K562 (cell line): Measurements from ENCODE around the gene SERPINE1. TPM values are rescaled to one million over a fixed set of nuclear protein-coding genes. Genes with fewer than 3 reads are reported as not detected.

Experiments
- ATF6 ChIP-seq: sonication (generic); formaldehyde crosslinking; IDR thresholded peaks from 2 replicates; pipeline ENCODE4 v1.4.0; 2020; ENCODE audit warnings: mild to moderate bottlenecking, missing genetic modification reagents
- CHCHD3 ChIP-seq: fragments of 250-450 bp; sonication (Bioruptor Pico); IDR thresholded peaks from 2 replicates; pipeline ENCODE4 v2.1.2; 2022; ENCODE audit warnings: mild to moderate bottlenecking
- HEY1 ChIP-seq: fragments of 250-450 bp; sonication (Bioruptor Pico); IDR thresholded peaks from 2 replicates; pipeline ENCODE4 v1.5.0; 2020; ENCODE audit warnings: mild to moderate bottlenecking, moderate library complexity, borderline replicate concordance
- NBN ChIP-seq: fragments of 450-650 bp; IDR thresholded peaks from 2 replicates; pipeline ENCODE4 v1.6.1; 2016; ENCODE audit warnings: low read depth, mild to moderate bottlenecking
- TAL1 ChIP-seq: fragments of 450-650 bp; IDR thresholded peaks from 2 replicates; pipeline ENCODE4 v1.6.1; 2016; ENCODE audit warnings: mild to moderate bottlenecking
- ZNF124 ChIP-seq: sonication (generic); formaldehyde crosslinking; IDR thresholded peaks from 2 replicates; pipeline ENCODE4 v1.8.1; 2022; ENCODE audit warnings: missing genetic modification reagents
- ZNF318 ChIP-seq, 2 experiments: fragments of 450-650 bp; IDR thresholded peaks; 2 replicates each; pipeline ENCODE4 v1.6.1; 2016; ENCODE audit warnings: mild to moderate bottlenecking in 2 of 2, borderline replicate concordance in 1 of 2, low read depth in 1 of 2, moderate library complexity in 1 of 2
- polyA plus RNA-seq, 8 experiments: library from polyadenylated mRNA; depleted of rRNA in 4 of 8; stranded (reverse) in 5 of 8; unstranded in 3 of 8; fragments of >200 nt; fragmentation: Nextera tagmentation in 2 of 8; fragmentation: Illumina TruSeq in 1 of 8; extraction: Ambion mirVana in 2 of 8; extraction: Trizol in 1 of 8; gene quantifications; 2 replicates each; pipeline versions ENCODE4 v1.2.1 to v1.2.3, GENCODE V29; 2011 to 2014; ENCODE audit warnings: inconsistent platforms in 1 of 8, missing spikeins in 1 of 8
- total RNA-seq, 7 experiments: library from RNA; depleted of rRNA in 6 of 7; stranded (reverse); fragments of >200 nt in 6 of 7; fragmentation: Illumina TruSeq in 2 of 7; extraction: Trizol in 2 of 7; gene quantifications; 2 replicates each; pipeline versions ENCODE4 v1.2.1 to v1.2.3, GENCODE V29; 2011 to 2021; ENCODE audit warnings: low replicate concordance in 1 of 7
- TF ChIP-seq, protein P1 (sequence below): fragments of 450-650 bp; formaldehyde crosslinking; IDR thresholded peaks from 2 replicates; pipeline ENCODE4 v1.4.0; 2020; ENCODE audit warnings: mild to moderate bottlenecking, moderate library complexity
- TF ChIP-seq, protein P2 (sequence below): sonication (generic); formaldehyde crosslinking; IDR thresholded peaks from 2 replicates; pipeline ENCODE4 v1.9.0; 2022; ENCODE audit warnings: mild to moderate bottlenecking, missing genetic modification reagents
- TF ChIP-seq, protein P3 (sequence below): sonication (generic); formaldehyde crosslinking; IDR thresholded peaks from 2 replicates; pipeline ENCODE4 v1.8.0; 2022; ENCODE audit warnings: missing genetic modification reagents, mild to moderate bottlenecking, borderline replicate concordance

Gene SERPINE1
- total and polyA plus RNA-seq, 9 of the 15 experiments (the other 6 are each of a cell fraction or from before 2014, with no cell fraction given): 0.22 to 4.8 (median 0.91) TPM

DNA sequence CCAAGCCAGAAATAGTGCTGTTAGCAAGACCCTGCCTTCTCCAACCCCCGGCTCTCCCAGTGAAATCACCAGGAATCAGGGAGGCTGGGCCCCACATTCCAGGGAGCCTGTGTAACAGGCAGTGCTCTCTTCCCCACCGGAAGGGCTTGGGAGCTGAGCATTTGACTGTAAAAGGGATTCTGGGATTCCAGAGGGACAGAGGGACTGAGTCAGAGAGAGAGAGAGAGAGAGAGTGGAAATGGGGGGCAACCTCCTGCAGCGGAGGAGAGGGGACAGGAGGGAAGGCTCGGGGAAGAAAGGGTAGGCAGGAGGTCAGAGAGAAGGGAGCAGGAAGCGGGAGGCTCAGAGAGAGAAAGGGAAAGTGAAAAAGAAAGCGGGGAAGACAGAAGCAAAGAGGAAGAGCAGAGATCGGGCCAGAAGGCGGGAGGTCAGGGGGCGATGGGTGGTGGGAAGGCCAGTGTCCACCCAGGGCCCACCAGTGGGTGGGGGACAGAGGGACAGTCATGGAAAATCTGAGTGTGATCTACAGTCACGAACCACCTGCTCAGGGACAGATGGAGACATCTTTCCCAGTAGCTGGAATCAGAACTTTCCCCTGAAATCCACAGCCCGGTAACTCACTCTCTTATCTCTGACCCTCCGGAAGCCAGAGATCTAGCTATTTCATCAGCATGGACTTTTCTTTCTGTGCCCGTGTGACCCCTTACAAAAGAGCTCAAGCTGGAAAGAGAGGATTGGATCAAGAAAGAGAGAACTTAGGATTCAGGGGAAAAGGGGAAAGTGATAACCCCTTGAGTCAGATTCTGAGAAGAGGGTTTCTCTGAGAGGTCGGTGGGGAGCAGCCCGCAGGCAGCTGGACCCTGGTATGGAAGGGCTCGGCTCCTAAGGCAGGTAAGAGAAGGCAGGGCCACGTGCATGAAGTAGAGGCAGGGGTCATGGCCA lies 4.6 kb upstream of the SERPINE1 start (continued):
- TF ChIP-seq ZNF318 (IDR thresholded peaks at IDR 0.05; ENCODE audit: borderline replicate concordance in 1 of 2, low read depth in 1 of 2) (no peak; a peak in 2 of 4 replicates), NBN (no peak), ATF6 (CRISPR knock-in tag) (no peak), CHCHD3 (CRISPR knock-in tag) (no peak), ZNF124 (CRISPR knock-in tag) (no peak), HEY1 (CRISPR knock-in tag) (no peak), TAL1 (no peak; the same call in none of the 2 replicates)
- TF ChIP-seq, protein P1, sequence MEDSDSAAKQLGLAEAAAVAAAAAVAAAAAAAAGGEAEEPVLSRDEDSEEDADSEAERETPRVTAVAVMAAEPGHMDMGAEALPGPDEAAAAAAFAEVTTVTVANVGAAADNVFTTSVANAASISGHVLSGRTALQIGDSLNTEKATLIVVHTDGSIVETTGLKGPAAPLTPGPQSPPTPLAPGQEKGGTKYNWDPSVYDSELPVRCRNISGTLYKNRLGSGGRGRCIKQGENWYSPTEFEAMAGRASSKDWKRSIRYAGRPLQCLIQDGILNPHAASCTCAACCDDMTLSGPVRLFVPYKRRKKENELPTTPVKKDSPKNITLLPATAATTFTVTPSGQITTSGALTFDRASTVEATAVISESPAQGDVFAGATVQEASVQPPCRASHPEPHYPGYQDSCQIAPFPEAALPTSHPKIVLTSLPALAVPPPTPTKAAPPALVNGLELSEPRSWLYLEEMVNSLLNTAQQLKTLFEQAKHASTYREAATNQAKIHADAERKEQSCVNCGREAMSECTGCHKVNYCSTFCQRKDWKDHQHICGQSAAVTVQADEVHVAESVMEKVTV: no peak
- TF ChIP-seq, protein P2, sequence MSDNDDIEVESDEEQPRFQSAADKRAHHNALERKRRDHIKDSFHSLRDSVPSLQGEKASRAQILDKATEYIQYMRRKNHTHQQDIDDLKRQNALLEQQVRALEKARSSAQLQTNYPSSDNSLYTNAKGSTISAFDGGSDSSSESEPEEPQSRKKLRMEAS (CRISPR knock-in tag): no peak
- TF ChIP-seq, protein P3, sequence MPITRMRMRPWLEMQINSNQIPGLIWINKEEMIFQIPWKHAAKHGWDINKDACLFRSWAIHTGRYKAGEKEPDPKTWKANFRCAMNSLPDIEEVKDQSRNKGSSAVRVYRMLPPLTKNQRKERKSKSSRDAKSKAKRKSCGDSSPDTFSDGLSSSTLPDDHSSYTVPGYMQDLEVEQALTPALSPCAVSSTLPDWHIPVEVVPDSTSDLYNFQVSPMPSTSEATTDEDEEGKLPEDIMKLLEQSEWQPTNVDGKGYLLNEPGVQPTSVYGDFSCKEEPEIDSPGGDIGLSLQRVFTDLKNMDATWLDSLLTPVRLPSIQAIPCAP (CRISPR knock-in tag): no peak
